Heart left ventricle (tissue), 16 donors: ENCODE results near the gene ENTR1. TPM values are rescaled to one million over a fixed set of nuclear protein-coding genes. Genes with fewer than 3 reads are reported as not detected.
A peak's percentile ranks its signal among the peaks of the same experiment; 100 is the strongest.

Source experiments
- ATAC-seq, 4 donors: fragments of 200-7000 bp; cut with Tn5 transposase; one replicate each; pipeline ENCODE4 v1.9.1; 2020 to 2022; ENCODE audit warnings: moderate library complexity in 4 of 4, mild to moderate bottlenecking in 3 of 4, moderate number of reproducible peaks in 1 of 4
- DNase-seq, 5 donors: peaks; one replicate each; pipeline ENCODE4 v3.0.0-alpha.2; 2020
- H3K27ac ChIP-seq, 12 donors: fragments of 200-600 bp; sonication (generic) in 4 of 12; one replicate each; pipeline versions ENCODE4 v1.5.0 to v1.8.0; 2016 to 2022; ENCODE audit warnings: mild to moderate bottlenecking in 2 of 12
- H3K27me3 ChIP-seq, 9 donors: fragments of 200-600 bp; sonication (generic) in 2 of 9; one replicate each; pipeline versions ENCODE4 v1.5.1 to v1.8.0; 2016 to 2022; ENCODE audit warnings: mild to moderate bottlenecking in 3 of 9
- H3K36me3 ChIP-seq, 9 donors: fragments of 200-600 bp; sonication (generic) in 2 of 9; one replicate each; pipeline versions ENCODE4 v1.5.0 to v1.8.0; 2018 to 2022; ENCODE audit warnings: mild to moderate bottlenecking in 2 of 9
- H3K4me1 ChIP-seq, 12 donors: fragments of 200-600 bp; sonication (generic) in 4 of 12; one replicate each; pipeline versions ENCODE4 v1.5.0 to v1.8.0; 2016 to 2022; ENCODE audit warnings: mild to moderate bottlenecking in 3 of 12
- H3K4me3 ChIP-seq, 12 donors: fragments of 200-600 bp; sonication (generic) in 4 of 12; one replicate each; pipeline versions ENCODE4 v1.5.0 to v1.8.0; 2017 to 2022; ENCODE audit warnings: mild to moderate bottlenecking in 9 of 12, moderate library complexity in 4 of 12
- H3K9me3 ChIP-seq, 12 donors: fragments of 200-600 bp; sonication (generic) in 4 of 12; one replicate each; pipeline versions ENCODE4 v1.5.0 to v1.8.0; 2016 to 2022; ENCODE audit warnings: mild to moderate bottlenecking in 1 of 12
- CTCF ChIP-seq, 12 donors: fragments of 200-600 bp; sonication (generic) in 4 of 12; IDR thresholded peaks; one replicate each; pipeline versions ENCODE4 v1.5.0 to v1.8.0; 2018 to 2022; ENCODE audit warnings: antibody characterized with exemption in 12 of 12, mild to moderate bottlenecking in 5 of 12
- POLR2A ChIP-seq, 2 donors: fragments of 450-650 bp; IDR thresholded peaks; one replicate each; pipeline ENCODE4 v1.6.1; 2017; ENCODE audit warnings: antibody characterized with exemption in 2 of 2, mild to moderate bottlenecking in 2 of 2, moderate library complexity in 2 of 2
- WGBS, 4 donors: extraction: QIAGEN DNeasy Blood & Tissue Kit in 2 of 4; methylation state at CpG; one replicate each; pipeline versions ENCODE4 v1.1.5 to v1.1.7; 2013 to 2018; 5-methylcytosine and 5-hydroxymethylcytosine counted together
- intact Hi-C, 10 donors: fragments of 100-400 bp; cut with DNase I; formaldehyde crosslinking; loops; one replicate each; pipeline versions ENCODE4 v1.11.1 to v1.14.2; 2022
- polyA plus RNA-seq, 2 donors: library from polyadenylated mRNA; stranded (reverse); fragments of 200-250 nt; gene quantifications; one replicate each; pipeline ENCODE4 v1.2.3, GENCODE V29; 2013
- total RNA-seq, 9 donors: library from RNA; depleted of rRNA in 2 of 9; stranded (reverse); fragments of >200 nt in 2 of 9; fragmentation: NEBNext Ultra II Directional in 3 of 9; extraction: Animal tissue kit (Norgen Biotek cat#: 25700) in 3 of 9; gene quantifications; one replicate each; pipeline versions ENCODE4 v1.1.0 to v1.2.4, GENCODE V29; 2016 to 2023
- donor health status: ischemic (EF 13 %, LVEDD 7.1; RV severe dilation, severe dysfunction).
- donor health status: healthy with polysubstance abuse.
- donor health status: DM: no; HTN: yes; CAD: no.
- donor health status: DM: no; HTN: no; CAD: no.
- donor health status: ischemic (EF 25% LVEDD 6.9; RV normal size, moderate dysfunction).
- donor health status: ischemic (EF 25% LVEDD 5.7; RV mildly dilated, moderate dysfunction).
- donor health status: healthy.
- donor health status: DM: yes; HTN: yes; CAD: no.
- donor health status: ischemic (EF 35%, LVEDD 5.7; RV mildly dilated, moderate dysfunction).
- donor health status: nonischemic (EF 11% LVEDD 7.7; RV severe dilation, severe dysfunction).
- donor health status: DM: yes; HTN: yes; CAD: no.
- donor health status: PGD.
- donor health status: ischemic (EF 29% LVEDD 5.4; RV normal size, mild dysfunction).
- donor health status: nonischemic (EF 23%, LVEDD 6.1; RV moderate dilation, normal function).

ENTR1 gene
- total and polyA plus RNA-seq, 11 donors = 11.8 to 27.7 (median 18.4) TPM

GRCh38 chr9:136412962-136413361, 2.5 kb upstream of the ENTR1 start:
- no peak for TF ChIP-seq POLR2A (IDR thresholded peaks at IDR 0.05)
- no peak for TF ChIP-seq CTCF (IDR thresholded peaks at IDR 0.05)
- no peak overlapping the region for H3K4me3 ChIP-seq
- ATAC-seq (no peak), DNase-seq (peak in 1 of 5 donors; percentile 52)
- H3K9me3 ChIP-seq = no peaks in the 10 kb centered on the region
- no peaks in the 10 kb centered on the region for H3K27me3 ChIP-seq
- H3K36me3 ChIP-seq = peaks cover 0 to 62% (median 55%) of the 10 kb centered on the region in 9 donors
- H3K27ac ChIP-seq = no peak overlapping the region
- intact Hi-C loops = no loop called here
- 37 to 50% (median 44%) methylated on average over 9 of the region's 9 CpGs for WGBS, 4 donors
- H3K4me1 ChIP-seq = peaks cover 2 to 35% (median 24%) of the 10 kb centered on the region in 12 donors

- no peak for TF ChIP-seq POLR2A (IDR thresholded peaks at IDR 0.05)
- TF ChIP-seq CTCF (IDR thresholded peaks at IDR 0.05) = no peak
- Histone ChIP-seq H3K4me3 (peak overlapping the region; percentile 68 to 100 (median 76)), H3K9me3 (no peaks in the 10 kb centered on the region), H3K27me3 (no peaks in the 10 kb centered on the region), H3K27ac (peak overlapping the region in 4 of 12 donors; percentile 83 to 90 (median 87)), H3K36me3 (peaks cover 0 to 62% (median 55%) of the 10 kb centered on the region in 9 donors), H3K4me1 (peaks cover 2 to 35% (median 24%) of the 10 kb centered on the region in 12 donors)
- no peak for DNase-seq
- ATAC-seq = no peak
- WGBS, 4 donors = 26 to 33% (median 30%) methylated on average over 4 of the region's 4 CpGs
- intact Hi-C loops = no loop called here
Observed at GRCh38 chr9:136411378-136411777, 964 bp upstream of the ENTR1 start.

GRCh38 chr9:136409557-136410455, 608 bp downstream of the ENTR1 start:
- ATAC-seq = peak; percentile 10 to 29 (median 26)

More at GRCh38 chr9:136409557-136410455, 608 bp downstream of the ENTR1 start:
- peak overlapping the region; percentile 48 to 100 (median 76) for H3K4me3 ChIP-seq
- peak in 2 of 5 donors; percentile 44 to 70 for DNase-seq
- no peaks in the 10 kb centered on the region for H3K9me3 ChIP-seq
- no peaks in the 10 kb centered on the region for H3K27me3 ChIP-seq
- H3K36me3 ChIP-seq = peaks cover 0 to 62% (median 55%) of the 10 kb centered on the region in 9 donors
- peak overlapping the region in 11 of 12 donors; percentile 70 to 90 (median 82) for H3K27ac ChIP-seq
- no peak for TF ChIP-seq CTCF (IDR thresholded peaks at IDR 0.05)
- TF ChIP-seq POLR2A (IDR thresholded peaks at IDR 0.05) = no peak
- intact Hi-C loops = loop anchor here in 1 of 10 donors (10.0 kb wide), 1 partner anchor 75 kb away; no protein-coding TSS in a partner anchor
- H3K4me1 ChIP-seq = peaks cover 2 to 37% (median 24%) of the 10 kb centered on the region in 12 donors
- 11 to 18% (median 14%) methylated on average over 41 to 71 of the region's 71 CpGs for WGBS, 4 donors
